GM18498 (cell line): Measurements from ENCODE around the gene RRAGC.
"Not testable (repeated sequence)": the region's sequence is repeated elsewhere in the genome, so short reads cannot be mapped to it uniquely, and the experiment has no call there.

Experiments
- ATAC-seq: cut with Tn5 transposase; IDR thresholded peaks from one replicate; pipeline ENCODE4 v1.9.1; 2021; ENCODE audit warnings: mild to moderate bottlenecking, moderate library complexity; ENCODE audit not compliant: unreplicated experiment

RRAGC gene

DNA sequence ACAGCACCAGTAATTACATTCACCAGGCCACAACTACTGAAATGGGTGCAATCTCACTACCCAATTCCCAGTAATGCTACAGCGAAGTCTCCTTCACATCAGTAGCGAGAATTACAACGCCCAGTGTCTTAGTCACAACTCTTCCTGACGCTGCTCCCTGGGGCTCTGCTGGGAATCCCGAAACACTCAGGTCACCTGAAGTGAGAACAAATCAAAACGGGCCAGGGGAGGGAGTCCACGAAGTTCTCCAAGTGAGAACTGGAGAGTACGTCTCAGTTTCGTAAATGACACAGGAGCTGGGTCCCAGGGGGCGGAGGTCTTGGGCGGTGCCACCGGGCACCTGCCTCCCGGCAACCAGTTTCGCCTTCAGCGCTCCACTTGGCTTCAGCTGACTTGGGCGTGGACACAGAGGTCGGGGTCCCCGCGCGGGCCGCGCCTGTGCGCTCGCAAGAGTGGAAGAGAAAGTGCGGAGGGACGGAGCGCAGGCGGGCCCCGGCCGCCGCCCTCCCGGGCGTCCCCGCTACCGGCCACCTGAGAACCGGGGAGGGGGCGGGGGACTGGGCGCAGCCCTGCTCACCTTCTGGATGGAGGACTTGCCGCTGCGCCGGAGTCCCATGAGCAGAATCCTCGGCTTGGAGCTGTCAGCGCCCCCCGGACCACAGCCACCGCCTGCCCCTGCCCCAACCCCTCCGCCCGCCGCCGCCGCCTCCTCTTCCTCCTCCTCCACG lies 575 bp downstream of the RRAGC start:
- peak; percentile 35 for ATAC-seq

DNA sequence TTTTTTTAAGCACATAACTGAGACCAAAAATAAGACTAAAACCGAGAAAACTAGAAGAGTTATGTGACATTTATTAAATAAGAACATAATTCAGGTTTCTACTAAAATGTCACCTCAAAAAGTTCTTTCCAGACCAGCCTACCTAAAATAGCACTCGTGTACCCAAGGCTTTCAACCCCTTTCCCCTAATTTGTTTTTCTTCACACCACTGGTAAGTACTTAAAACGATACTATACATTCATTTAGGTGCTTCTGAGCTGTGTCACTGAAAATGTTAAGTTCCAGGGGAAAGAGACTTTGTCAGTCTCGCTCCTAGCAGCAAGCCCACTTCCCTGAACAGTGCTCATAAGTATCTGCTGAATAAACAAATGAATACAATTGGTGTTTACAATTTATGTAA lies 6.8 kb downstream of the RRAGC start:
- ATAC-seq = no peak

DNA sequence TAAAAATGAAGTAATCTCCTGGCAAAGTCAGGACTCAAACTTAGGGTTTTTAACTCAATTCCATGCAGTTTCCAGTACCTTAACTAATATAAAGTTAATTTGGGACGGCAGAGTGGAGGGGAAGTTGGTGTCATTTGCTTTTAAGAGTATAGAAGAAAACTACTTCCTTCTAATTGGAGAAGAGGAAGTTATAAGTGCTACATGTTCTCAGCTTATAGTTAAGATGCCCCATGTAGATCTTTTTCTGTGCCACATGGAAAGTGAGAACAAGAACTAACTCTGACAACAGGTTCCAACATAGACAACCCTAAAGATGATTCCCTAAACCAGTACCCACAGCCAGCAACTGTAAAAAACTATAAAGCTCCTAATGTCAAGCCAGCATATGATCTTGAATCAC lies 11.5 kb downstream of the RRAGC start:
- no peak for ATAC-seq

DNA sequence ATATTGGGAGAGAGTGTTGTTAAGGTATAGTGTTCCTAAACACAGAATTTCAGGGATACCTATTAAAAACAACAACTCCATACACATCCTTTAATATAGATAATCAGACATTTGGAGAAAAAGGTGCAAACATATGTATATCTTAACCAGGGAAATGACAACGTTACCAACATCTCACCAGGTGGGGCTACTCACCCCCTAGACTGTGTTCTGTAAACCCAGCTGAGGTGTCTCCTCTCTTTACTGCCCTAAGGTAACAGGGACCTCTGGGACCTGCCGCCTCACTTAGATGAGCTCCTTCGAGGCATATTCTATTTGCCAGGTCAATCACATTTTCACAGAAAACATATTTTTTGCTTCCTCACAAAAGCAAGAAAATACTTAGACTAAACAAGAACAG lies 13.4 kb downstream of the RRAGC start:
- ATAC-seq = no peak

DNA sequence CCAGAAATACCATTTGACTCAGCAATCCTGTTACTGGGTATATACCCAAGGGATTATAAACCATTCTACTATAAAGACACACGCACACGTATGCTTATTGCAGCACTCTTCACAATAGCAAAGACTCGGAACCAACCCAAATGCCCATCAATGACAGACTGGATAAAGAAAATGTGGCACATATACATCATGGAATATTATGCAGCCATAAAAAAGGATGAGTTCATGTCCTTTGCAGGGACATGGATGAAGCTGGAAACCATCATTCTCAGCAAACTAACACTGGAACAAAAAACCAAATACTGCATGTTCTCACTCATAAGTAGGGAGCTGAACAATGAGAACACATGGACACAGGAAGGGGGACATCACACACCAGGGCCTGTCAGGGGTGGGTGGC lies 14.5 kb downstream of the RRAGC start:
- not testable (repeated sequence) for ATAC-seq

DNA sequence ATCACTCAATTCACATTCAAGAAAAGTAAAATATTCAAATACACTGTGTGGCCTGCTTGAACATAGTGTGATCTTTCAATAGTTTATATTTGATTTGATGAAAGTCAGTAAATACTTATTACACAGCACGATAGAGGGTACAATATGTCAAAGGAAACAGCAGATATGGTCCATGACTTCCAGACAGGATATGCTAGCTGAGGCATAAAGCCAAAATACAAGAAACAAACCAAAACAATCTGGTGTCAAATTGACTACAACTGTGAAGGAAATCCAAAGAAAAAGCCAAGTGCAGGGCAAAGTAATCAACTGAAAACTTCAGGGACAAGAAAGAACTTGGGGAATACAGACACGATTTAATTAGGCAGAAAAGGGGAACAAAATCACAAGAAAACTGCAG lies 19.3 kb downstream of the RRAGC start:
- ATAC-seq = no peak

DNA sequence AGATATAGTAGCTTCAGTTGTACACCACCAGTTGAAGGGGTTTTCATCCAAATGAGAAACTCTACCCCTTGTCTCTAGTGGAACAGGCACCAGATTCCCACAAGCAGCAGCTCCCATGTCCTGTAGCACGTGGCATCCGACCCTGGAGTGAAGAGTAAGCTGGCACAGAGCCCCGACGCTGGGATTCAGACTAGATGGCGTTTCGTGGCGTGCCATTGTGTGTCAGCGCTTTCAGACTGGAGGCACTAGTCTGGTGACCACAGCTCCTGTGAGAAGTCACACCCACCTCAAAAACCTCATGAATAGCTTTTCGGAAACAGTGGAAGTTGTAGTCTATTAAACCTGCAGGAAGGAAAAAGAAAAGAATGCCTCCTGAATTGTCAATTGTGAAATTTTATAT lies 20.2 kb downstream of the RRAGC start:
- no peak for ATAC-seq

DNA sequence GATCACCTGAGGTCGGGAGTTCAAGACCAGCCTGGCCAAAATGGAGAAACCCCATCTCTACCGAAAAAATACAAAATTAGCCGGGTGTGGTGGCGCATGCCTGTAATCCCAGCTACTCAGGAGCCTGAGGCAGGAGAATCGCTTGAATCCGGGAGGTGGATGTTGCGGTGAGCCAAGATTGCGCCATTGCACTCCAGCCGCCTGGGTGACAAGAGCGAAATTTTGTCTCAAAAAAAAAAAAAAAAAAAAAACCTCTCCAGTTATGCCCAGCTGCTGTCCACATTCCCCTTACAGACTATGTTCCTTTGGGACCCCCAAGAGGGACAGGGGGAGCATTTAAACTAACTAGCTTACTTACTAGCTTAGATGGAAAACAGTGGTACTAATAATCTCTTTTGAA lies 23.3 kb downstream of the RRAGC start:
- not testable (repeated sequence) for ATAC-seq

DNA sequence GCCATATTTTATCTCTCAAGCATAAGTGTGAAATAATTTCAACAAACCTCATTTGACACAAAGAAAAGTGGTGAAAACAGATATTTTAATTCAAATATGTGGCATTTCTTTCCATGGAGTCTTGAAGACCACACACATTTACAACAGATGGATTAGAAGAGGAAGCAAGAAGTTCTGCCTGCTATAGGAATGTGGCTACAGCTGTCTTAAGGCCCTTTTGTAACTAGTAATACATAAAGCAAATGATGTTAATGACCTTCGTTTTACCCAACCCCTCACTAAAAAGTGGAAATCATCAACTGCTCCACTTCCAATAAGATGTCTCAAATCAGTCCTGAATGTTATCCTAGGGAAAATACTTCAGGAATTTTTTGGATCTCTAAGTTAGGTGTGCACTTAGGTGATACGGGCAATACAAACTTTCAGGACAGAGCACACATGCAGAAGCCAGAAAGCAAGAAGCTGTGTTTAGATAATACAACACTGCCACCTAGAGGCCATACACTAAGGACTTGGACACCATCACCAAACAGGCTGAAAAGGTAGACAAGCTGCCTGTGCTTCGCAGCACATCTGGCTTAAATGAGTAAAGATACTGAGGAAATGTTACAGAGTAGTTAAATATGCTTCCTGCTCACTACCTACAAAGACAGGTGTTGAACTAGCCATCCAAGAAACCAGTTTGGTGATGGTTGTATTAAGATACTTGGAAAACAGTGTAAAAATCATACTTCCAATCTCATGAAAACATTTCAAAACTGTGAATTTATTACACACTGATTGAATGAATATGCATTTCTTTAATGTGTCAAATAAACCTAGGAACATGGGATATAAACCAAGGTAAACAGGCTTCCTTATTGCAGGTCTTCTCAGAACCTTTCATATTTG lies 24.4 kb downstream of the RRAGC start:
- ATAC-seq = peak; percentile 48

DNA sequence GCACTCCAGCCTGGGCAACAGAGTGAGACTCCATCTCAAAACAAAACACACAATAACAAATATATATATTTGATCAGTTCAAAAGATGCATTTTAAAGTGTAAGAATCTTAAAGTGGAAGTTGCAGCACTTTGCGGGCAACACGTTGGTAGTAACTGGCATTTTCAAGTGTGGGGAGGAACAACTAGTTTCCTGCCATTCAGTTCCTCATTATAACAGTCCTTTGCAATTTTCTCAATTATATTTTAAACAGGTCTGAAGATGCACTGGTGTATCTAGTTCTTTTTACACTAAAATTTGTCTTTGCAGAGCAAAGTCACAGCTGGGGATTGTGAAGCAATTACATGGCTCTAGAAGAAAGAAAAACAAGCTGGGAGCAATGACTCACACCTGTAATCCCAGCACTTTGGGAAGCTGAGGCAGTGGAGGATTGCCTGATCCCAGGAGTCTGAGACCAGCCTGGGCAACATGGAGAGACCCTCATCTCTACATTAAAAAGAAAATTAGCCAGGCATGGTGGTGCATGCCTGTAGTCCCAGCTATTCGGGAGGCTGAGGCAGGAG lies 25.3 kb downstream of the RRAGC start:
- no peak for ATAC-seq

DNA sequence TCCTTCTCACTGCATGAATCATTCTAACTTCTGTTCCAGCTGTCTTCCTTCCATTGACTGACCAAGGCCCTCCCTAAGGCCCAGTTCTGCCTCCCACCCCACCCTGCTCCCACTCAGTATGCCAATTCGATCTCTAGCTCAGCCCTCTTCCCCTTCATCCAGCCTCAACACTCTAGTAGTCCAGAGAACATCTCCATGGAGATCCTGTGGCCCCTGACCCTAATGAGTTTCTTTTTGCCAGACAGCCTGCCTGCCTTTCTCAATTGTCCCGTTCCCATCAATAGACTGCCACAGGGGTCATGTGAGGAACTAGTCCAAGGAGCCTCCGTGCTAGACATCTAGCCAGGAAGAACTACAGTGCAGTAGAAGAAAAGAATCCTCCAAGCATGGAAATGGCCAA lies 26.4 kb downstream of the RRAGC start:
- no peak for ATAC-seq

DNA sequence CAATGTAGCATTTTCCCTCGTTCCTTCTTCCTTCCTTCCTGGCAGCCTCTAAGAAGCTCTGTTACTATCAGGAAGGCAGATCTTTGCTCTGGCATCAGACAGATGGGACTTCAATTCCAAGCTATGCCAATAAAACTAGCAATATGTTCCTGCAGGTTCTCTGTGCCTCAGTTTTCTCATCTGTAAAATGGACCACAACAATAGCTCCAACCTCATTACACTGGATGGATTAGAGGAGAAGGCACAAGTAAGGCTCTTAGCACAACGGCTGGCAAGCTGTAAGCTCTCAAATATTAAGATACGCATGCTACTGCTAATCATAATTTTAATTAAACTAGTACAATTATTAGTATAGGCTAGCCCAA lies 27.2 kb downstream of the RRAGC start:
- ATAC-seq = no peak

DNA sequence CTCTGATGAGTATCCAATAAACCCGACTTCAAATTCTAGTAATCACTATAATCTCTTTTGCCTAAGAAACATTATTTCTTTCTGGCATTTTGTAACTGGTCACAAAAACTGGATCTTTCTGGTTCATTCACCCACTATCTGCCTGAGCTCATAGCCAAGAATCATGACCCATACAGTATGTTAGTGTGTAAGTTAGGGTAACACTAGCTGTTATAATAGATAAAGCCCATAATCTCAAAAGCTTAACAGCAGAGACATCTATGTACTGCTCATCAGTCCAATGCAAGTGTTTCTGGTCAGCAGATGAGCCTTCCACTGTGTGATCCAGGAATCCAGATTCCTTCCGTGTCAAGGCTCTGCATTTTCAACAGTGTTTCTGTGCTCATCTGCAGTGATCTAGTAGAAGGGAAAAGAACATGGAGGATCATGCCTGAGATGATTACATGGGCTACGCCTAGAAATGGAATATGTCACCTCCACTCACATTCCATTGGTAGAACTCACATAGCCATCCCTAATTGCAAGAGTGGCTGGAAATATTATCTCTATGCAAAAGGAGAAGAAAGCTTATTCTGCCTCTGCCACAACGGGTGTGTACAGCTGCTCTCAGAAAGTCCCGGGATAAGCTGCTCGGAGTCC lies 27.7 kb downstream of the RRAGC start:
- ATAC-seq = no peak

DNA sequence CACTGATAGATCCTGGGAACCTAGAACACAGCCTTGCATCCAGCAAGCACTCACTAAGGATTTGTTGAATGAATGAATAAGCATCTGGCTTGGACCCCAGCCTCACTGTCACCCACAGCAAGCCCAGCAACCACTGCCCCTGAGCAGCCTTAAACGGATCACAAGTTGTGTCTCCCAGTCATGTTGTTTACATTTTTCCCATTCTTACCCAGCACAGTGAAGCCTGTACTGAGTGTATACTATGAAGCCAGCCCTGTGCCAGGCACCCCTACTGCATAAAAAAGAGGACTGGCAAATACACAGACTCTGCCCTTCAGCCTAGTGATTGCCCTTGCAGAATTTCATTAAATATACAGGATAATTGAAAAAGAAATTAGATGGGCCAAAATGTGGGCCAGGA lies 30.2 kb downstream of the RRAGC start:
- no peak for ATAC-seq

DNA sequence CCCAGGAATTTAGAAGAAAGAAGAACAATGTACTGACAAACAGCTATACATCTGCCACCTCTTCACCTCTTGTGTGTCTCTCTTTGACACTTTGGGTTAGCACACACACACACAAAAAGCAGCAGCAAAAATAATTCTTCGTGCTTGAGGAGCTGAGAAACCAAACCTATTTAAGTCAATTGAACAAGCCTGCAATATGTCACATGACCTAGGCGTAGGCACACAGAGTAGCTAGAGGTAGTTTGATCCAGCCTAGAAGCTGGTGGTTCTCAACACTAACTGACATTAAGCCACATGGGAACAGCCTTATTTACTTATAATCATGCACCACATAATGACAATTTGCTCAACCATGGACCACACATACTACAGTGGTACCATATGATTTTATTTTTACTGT lies 32.3 kb downstream of the RRAGC start:
- no peak for ATAC-seq

DNA sequence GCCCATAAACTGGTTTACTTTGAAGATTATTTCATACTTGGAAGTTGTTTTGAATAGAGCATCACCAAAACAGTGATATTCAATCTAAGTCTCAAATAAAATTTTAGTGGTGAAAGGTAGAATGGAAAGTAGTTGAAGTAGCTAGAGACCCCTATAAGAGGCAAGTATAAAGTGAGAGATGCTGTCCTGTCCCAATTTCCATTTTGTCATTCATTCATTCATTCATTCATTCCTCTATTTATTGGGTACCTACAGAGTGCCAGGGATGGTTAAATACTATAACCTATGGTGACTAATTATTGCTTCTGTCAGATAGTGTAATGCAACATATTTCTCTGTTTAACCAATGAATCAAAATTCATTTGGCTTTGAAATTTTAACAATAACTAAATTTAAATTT lies 32.7 kb downstream of the RRAGC start:
- no peak for ATAC-seq

DNA sequence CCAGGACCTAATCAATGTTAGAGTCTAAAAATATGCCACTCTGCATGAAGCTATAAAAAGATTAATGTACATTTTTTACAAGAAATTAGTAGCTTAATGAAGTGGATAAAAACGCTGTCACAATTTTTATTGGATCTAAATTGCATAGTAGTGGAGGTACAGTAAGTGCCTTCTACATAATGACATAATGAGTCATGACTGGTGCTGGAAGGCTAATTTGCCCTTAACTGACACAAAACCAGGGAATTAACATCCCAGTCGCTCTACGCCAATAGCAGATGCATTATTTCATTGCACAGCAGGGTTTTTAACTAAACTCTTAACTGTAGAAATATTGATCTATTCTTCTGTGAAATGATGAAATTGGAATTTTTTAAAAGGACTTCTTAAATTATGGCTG lies 33.3 kb downstream of the RRAGC start:
- no peak for ATAC-seq

DNA sequence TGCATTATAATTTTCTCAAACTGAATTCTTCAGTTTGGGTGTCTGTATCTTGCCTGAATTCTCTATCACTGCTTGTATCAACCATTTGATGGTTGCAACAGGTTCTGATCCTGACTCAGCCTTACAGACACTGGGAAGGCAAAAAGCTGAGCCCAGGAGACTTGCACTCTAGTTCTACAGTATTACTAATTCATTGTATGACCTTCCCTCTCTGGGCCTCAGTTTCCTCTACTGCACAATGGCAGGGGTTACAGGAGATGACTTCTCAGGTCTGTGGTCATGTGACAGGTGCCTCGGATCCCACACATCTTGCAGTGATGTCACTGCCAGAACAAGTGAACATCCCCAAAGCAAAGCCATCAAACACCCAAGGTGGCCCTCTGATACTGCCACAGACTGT lies 38.7 kb downstream of the RRAGC start:
- no peak for ATAC-seq

DNA sequence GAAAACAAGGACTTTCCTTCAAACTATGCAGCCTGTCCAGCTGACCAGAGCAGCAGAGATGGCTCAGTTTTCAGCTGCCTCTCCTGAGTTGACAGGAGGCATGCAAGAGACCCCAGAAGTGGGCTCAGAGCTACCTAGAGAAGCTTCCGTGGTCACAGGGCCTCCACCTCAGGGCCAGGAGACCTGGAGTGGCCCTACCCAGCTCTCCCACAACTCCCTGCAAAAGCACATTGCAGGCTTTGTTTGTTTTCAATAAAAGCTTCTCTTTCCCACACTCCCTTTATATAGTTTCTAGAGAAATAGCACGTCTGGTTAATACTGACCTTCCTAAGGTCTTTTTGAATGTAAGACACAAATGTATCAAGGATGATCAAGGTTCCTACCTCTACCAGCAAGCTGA lies 40.1 kb downstream of the RRAGC start:
- ATAC-seq = no peak

DNA sequence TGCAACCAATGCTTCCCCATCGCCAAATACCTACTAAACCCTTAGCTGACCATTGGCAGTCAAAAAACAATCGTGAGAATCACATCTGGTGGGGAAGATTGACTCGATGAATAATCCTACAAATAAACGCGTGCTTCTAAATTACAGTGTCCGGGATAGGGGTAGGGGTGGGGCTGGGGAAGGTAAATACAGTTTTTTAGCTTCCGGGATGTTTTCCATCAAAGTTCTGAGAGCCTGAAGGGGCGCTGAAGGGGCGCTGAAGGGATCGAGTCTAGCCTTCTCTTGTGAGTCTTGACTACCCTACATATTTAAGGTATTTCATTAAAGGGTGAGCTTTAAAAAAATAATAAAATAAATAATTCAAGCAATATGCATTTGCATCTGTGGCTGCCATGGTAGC lies 40.5 kb downstream of the RRAGC start:
- ATAC-seq = no peak

DNA sequence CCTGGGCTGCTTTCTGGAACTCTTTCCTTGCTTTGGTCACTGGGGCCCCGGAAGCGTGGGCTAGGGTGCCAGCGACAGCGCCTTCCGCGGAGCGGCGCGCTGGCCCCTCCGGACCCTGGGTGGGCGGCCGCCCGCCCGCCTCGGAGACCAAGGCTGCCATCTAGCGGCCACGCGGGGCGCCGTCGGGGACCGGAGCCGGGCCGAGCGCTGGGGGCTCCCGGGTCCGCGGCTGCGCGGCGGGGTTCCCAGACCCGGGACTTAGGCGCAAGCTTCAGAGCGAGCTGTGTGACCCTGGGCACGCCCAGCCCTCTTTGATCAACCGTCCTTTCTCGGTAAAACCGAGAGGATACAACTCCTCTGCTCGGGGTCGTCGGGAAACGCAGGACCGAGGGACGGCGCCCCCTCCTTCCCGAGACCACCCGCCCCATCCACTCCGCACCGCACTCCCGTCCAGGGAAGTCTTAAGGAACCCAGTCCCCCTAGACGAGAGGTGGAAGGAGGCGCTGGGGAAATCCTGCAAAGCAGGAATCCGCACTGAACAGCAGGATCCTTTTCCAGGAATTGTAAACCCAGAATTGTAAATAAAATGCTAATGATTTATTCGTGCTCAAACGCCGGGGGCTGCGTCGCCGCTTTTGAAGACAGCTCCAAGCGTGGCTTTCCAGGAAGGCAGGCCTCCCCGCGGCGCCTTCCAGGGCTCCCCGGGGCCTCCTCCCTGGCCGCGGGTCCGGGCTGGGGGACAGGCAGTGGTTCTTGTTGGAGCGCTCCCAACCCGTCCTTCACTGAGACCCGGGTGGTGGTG lies 41.2 kb downstream of the RRAGC start:
- no peak for ATAC-seq
